Measurements from ENCODE around the gene ADGRL3.

ADGRL3 gene

DNA sequence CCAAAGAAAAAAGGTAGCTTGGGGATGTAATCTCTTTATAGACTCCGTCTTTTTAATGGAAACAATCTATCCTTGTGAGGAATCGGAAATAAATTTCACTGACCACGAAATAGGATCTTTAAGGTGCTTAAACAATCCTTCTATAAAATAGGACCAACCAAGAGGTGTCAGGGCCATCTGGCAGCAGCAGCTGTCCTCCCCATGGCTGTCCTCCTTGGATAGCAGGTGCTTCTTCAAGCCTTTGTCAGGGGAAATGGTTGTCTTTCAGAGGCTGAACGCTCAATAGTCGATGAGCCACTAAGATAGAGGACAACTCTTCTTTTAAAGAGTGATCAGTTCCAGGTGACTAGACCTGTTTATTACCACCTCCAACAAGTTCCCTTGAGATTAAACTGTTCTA is 231.0 kb downstream of the ADGRL3 start:
- DNase-seq = no peak

DNA sequence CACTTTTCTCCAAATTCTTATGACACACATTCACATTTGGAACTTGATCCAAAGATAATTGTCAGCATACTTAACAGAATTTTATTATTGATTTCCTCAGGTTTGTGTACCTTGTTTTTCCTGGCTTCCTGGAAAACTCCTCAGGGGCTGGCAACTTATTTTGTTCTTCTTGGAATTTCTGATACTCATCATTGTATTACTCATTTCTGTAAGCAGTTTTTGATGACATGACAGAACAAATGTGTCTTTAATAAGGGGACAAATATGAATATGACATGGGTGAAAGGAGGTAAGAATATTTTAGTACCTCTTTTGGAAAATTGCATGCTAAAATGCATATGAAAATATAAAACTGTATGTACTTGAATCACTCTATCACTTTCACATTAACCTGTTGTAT is 237.8 kb downstream of the ADGRL3 start:
- DNase-seq = no peak

DNA sequence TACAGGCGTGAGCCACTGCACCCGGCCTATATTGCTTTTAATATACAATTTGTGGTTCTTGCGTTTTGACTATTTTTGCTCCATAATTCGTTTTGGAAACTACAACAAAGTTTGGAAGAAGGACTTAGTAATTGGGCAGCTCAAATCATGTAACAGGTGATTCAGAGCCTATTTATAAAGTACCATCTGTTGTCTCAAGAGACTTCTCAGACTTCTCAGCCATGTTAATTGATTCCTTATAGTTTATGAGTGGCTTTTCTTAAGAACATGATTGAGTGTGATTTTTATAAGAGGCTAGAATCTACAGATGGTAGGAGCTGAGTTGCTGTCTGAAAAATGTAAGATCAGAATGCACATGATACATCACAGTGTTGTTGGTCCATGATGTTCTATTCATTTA is 240.2 kb downstream of the ADGRL3 start:
- no peak for DNase-seq

DNA sequence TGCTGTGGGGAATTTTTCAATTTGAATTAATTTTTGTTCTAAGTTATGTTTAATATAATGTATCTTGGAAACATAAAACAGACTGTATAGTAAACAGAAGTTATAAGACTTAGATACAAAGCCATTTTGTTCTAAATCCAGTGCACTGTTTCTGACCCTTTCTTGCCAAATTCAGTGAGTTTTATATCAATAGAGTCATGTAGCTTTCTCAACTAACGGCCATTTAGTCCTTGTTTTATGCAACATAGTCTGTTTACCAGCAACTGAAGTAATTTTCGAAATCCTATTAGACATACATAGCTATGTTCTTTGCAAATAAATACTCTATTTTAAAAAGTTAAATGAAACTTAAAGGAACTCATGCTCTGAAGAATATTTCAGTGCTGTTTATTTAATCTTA is 242.8 kb downstream of the ADGRL3 start:
- no peak for DNase-seq

DNA sequence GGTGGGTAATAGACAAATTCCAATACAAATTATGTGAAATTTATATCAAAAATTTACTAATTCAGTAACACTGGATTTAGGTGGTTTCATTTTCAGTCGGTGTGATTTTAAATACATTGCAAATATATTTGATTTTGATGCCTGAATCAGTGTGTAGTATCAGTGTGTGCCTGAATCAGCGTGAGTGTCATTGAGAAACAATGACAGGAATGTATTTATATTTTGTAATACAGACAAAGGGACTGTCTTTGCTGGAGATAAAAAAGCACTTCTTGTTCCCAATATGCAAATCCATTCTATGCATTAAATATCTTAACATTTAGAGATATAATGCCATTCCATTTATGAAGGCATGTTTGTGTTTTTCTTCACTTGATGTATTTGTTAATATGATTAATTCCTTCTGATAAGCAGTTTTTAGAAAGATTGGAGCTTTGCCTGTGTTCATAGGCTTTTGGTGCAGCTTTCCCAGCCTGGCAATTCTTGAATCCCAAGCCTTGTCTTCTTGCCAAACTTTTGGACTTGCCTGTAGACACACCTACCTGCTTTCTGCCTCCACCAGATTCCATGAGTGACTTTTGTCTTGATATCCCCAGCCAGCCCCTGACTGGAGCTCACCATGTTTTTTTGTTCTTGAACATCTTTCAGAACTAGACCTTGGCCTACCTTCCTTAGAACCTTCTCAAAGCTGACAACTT is 243.8 kb downstream of the ADGRL3 start:
- no peak for DNase-seq

DNA sequence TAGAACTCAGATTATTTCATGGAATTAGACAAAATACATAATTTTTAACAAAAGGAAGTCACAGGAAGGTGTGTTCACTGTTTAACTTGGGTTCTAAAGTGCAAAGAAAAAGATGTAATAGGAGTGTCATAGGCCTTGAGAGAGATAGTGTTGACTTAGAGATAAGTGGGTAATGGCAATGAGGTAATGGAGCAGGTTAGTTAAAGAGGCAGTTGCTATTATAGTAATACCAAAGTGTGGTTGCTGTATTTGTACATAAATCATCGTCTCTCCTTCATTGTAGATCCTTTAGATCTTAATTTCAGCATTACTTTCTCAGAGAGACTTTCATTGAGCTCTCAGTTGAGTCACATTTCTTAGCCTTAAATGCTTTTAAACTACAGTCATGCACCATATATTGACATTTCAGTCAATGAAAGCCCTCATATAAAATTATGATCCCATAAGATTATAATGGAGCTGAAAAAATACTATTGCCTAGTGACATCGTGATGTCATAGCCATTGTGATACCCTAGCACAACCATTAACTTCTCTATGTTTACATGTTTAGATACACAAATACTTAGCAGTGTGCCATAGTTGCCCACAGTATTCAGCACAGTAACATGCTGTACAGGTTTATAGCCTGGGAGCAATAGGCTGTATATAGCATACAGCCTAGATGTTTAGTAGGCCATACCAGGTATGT is 245.4 kb downstream of the ADGRL3 start:
- DNase-seq = no peak

DNA sequence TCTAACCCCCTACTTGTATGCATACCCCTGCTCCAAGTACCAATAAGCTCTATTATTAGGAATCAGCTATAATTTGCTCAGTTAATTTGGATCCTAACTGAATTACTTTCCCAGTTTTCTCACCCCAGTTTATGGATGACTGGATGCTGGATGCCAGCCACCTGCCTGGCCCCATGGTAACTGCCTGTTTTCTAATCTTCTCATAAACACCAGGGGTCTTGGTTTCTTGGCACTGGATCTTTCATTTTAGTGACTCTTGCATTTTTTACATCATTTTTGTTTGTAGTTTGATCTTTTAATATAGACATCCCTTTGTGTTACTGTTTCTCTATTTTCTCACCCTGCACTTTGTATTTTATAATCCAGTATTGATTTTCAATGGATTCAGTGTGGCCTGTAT is 246.8 kb downstream of the ADGRL3 start:
- DNase-seq = no peak

DNA sequence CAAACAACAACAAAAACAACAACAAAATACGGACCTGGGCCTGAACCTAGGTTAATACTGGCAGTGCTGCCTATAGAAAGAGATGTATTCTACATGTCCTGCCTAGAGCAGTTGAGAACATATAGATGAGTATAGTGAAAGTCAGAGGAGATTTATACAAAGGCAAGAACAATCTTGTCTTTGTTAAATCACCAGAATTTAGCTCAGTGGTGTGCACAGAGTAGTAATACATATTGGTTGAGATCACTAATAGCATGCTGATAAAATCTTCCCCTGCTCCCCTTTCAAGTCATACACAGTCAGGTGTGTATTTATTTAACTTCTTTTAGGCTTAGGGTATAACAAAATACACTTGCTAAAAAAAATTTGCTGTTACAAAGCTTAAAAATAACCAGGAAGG is 247.8 kb downstream of the ADGRL3 start:
- DNase-seq = no peak

DNA sequence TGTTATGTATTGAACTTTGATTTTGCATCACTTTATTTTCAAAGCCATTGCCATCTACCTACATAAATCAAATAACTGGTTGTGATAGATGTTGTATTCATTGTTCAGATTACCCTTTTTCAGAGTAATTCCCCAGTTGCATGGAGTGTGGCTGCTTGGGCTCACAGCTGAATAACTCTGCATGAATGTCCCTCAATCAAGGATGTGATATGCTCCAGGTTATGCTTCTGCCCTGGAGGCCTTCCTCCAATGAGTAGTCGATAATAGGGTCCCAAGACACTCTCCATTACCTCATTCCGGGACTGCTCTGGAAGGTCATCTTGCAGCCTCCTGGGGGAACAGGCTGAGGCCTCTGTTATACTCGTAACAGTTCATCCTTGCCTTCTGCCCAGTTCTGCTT is 251.8 kb downstream of the ADGRL3 start:
- DNase-seq = no peak

DNA sequence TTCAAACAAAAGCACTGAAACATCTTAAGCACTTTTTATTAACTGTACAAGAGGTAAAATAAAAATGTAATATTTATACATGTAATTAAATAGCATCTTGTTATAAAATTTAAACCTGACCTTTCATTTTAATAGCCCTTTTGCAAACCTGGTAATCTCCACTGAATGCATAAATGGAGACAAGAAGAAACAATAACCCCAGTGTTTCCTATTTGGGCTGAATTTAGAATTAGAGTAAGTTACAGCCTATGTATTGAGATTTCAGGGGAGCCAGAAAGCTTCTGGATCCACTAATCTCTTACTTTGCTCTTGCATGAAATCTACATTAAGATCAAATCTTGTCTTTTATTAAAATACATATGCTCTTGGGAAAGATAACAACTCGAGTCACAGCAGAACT is 261.8 kb downstream of the ADGRL3 start:
- no peak for DNase-seq

DNA sequence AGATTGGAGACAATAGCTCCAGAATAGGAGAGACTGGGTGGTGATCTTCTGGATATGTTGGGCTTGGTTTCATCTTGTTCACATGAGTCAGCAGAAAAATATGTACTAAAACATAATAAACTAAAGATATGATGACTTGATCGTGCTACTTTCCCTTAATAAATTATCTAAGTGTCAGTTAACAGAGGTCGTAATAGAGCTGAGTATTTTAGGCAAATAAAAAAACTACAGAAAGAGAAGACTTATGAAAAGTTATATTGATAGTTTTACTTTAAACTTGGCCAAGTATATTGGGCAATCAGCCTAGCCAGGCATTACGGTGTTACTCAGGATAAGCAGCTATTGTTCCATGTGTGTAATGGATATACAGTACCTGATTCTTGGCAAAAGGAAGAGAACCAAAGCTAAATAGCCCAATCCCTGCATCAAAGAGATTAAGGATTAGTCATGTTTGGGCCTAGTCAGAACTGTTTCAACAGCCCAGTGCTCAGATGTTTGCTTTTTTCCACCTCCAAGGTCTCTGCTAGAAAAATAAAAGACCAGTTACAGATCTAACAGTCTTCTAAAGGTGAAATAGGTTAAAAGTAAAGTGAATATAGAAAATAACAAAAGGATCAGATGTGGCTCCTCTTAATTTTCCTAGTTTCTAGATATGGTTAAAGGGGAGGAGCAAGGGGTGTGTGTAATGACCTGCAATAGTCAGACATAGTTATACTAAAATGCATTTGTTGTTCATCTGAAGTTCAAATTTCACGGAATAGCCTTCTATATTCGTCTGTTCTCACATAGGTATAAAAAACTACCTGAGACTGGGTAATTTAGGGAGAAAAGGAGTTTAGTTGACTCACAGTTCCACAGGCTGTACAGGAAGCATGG is 262.6 kb downstream of the ADGRL3 start:
- no peak for DNase-seq

DNA sequence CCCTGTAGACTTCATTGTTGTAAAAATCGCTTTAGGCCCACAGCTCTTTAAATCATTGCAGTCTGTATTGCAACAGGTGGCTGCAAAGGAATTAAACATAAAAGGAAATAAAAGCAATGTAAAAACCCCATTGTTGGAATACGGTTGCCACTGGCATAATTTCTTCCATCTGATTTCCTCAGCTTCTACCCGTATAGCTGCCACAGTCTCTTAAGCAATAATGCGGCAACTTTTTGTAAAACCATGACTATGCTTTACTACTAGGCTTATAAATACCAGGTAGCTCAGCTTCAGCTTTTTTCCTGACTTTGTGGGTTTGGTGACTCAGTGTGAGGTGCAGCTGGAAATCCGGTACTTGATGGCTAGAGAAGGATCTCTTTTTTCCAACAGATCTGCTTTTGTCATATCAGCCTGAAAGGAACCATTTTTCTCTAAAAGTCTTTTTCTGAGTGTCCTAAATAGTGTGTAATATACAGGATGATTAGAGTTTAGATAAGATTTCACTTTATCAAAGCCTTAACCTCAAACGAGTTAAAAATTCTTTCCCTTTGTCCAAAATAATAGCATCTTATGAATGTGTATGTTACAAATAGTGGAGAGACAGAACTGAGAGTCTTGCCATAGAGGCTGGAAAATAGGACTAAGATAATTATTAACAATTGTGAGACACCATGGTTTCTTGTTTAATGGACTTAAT is 268.0 kb downstream of the ADGRL3 start:
- no peak for DNase-seq

DNA sequence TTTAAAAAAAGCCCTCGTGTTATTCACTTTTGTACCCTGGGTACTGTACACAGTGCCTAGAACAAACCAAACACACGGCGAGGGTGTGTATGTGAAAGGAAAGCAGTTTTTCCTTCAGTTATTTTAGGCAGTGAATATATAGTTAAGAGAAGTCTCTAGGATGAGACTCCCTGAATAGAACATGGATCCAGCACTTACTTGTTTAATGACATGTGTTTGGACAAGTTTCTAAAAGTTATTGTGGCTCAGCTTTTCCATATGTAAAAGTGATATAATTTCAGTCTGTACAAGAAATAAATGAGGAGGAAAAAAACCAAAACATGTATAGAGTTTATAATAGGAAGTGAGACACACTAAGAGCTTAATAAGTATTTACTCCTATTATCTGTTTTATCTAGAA is 273.2 kb downstream of the ADGRL3 start:
- no peak for DNase-seq

DNA sequence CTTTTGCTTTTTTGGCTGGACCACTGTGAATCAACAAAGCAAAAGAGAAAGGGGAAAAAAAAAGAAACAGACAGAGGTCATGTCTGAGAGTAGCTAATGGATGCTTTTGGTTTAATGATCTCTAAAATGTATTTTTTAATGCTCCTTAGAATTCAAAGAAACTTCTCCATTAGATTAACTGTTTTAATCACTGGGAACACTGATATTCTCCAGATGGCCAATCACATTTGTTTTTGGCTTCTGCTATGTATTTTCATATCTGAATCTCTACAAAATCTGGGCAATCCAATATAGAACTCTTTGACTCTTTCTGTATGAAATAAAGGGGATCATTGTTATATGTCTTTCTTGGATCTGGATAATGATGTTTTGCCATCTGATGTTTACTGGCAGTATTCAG is 278.2 kb downstream of the ADGRL3 start:
- no peak for DNase-seq

DNA sequence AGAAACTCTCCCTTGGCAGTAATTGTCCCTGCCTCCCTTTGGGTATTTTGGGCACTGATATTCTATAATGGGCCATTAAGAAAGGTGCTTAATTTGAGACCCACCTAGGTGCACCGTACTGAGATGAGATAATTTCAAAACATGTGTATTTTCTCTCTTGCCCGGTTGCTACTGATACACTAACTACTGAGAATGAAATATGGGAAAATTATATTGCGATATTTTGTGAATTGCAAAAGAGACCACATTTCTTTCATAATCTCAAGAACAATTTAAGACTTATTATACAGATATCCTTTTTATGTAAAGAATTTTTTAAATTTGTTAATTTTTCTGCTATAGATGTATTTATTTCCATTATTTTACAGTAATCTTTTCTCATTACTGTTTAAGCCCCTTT is 284.9 kb downstream of the ADGRL3 start:
- no peak for DNase-seq

DNA sequence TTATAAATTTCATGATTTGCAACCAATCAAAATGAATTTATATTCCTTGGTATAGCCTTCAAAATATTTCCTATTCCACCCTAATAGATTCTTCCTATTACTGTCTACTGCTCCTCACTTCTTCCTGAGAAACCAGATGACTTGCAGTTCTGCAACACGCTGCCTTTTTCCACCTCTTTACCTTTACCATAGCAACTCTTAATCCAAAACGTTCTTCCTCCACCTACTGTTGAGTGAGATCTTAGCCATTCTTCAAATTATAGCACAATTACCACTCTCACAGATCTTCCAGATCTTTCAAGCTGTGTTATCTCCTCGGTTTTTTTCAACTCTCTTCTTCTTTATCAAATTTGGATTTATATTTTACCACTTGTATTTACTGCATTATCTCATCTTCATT is 289.8 kb downstream of the ADGRL3 start:
- DNase-seq = no peak

DNA sequence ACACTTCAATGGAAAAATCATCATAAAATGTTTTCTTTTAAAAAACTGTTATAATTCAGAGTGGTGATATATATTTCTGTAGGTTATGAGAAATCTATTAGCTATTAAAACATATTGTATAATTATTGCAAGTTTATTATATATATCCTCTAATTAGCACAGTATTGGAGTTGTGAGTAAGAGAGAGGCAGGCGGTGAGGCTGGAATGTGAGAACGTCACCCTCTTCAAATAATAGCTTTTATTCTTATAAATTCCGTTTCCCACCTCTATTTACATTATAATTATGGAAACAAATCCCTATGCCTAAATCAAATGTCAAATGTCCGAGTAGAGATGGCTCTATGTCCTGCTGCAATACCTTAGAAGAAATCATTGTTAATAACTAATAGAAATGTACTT is 292.9 kb downstream of the ADGRL3 start:
- DNase-seq = no peak

DNA sequence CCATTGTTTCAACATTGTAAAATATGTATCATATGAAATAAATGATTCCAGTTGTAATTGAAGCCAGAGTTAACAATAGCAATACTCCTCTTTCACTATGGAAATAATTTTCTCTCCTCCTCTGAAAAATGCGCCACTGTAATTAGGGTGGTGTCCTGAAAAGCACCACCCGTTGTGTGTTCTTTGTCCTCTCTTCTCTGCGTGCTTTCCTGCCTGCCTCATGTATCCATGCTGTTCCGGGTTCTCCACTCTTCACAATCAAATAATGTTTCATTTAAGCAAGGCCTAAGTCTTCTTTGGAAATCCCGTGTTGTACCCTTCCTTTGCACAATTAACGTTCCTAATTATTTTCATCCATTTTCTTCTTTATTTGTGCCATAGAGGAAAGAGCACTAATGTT is 293.3 kb downstream of the ADGRL3 start:
- DNase-seq = no peak

DNA sequence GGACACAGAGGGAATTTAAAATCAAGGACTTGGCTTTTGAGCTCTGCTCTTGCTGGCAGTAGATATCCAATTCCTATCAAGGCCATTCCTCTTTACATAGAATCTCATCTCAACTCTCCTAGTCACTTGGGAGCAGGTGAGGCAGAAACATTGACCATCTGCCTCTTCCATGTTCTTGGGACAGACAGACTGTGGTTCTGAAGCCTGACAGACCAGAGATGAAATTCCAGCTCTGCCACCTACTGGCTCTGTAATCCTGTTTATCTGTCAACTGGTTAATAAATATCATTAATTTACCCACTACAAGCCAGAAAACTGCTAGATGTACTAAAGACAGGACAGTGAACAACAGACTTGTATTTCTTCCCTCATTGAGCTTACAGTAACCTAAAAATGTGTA is 300.8 kb downstream of the ADGRL3 start:
- DNase-seq = no peak

DNA sequence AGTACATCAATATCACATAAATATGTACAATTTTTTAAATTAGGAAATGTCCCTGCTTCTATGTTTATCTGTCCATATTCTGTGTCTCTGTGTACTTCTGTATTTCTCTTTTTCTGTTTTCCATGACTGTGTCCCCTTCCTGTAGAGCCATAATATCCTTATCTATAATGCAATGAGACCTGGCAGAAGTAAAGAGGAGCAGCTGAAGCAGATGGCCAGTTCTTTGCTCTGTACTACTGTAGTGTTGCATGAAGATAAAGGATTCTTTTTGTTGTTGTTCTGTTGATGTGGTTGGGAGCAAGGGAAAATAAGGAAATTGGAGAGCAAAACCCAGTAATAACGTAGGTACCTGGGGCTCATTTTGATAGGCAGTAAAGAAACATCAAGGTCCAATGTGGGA is 301.7 kb downstream of the ADGRL3 start:
- no peak for DNase-seq

DNA sequence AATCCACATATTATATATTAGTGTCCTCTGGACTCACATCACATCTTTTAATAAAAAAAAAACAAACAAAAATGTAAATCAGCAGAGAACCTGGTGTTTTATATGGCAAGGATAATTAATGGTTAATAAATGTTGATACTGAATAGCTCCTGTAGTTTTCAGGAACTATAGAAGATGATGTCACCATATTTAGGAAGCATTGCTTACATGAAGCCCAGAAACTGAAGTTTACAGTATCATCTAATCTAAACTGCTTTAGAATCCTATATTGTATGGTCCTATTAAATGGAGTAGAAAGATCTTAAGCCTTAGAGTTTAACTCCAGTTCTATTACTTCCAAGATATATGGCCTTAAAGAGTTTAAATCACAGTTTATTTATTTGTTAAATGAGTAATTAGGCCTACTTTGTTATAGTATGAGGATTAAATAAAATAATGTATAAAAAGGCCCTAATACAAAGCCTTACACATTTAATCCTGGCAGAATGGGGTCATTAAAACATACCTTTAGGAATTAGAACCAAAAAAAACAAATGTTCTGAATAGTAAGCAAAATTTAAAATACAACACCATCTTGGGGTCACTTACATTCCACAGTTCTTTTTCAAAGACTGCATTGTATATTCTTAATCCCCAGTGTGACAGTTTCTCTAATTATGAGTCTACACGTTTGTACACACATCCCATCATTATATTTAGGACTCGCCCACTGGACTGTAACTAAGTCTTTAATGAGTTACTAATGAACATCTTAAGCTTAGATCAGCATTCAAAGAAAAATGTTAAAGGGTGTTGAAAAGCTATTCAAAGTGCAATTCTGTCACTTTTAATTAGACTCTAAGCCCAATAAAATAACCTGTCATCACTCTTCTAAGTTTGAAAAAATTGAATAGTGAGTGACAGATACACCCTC is 305.9 kb downstream of the ADGRL3 start:
- no peak for DNase-seq

DNA sequence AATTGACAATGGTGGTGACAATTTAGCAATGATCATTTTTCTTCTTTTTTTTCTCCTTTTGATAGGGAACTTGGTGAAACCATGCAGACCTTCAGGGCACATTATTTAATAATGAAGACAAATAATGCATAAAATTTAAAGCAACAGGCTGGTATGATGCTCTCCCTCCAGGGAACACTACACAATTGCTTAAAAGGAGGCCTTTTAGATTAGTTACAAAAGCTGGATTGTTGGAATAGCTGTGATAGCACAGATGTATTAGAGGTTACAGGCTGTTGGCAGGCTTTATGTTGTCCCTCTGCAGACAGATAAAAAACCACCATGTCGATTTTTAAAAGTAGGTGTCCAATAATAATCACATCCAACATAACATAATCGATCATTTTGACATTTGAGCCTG is 307.0 kb downstream of the ADGRL3 start:
- DNase-seq = no peak

Measured in amniotic stem cell (primary cell).